Fibroblast of mammary gland (primary cell): Measurements from ENCODE around the gene DYNLL1.
"Not testable (repeated sequence)": the region's sequence is repeated elsewhere in the genome, so short reads cannot be mapped to it uniquely, and the experiment has no call there.

Experiments
- DNase-seq: peaks from one replicate; pipeline ENCODE4 v3.0.0-alpha.2; 2010; ENCODE audit warnings: low read depth
- H3K4me3 ChIP-seq: 2 replicates; pipeline ENCODE4 v1.5.1; 2011; ENCODE audit warnings: low read depth, mild to moderate bottlenecking, low read length, moderate library complexity; ENCODE audit not compliant: control insufficient read depth
- CTCF ChIP-seq: conservative IDR thresholded peaks from 2 replicates; pipeline ENCODE4 v1.5.1; 2011; ENCODE audit warnings: low read depth, low read length, inconsistent platforms; ENCODE audit not compliant: control insufficient read depth, insufficient read depth

The DYNLL1 gene

GRCh38 chr12:120508537-120508936 lies 12.6 kb downstream of the DYNLL1 start:
- DNase-seq = no peak
- H3K4me3 ChIP-seq = no peak overlapping the region
- TF ChIP-seq CTCF = no peak

- H3K4me3 ChIP-seq = no peak overlapping the region
- DNase-seq = no peak
- no peak for TF ChIP-seq CTCF
Measured at GRCh38 chr12:120514002-120514401, 18.1 kb downstream of the DYNLL1 start.

GRCh38 chr12:120515496-120515895 lies 19.6 kb downstream of the DYNLL1 start:
- TF ChIP-seq CTCF = no peak
- no peak for DNase-seq
- H3K4me3 ChIP-seq = no peak overlapping the region

- not testable (repeated sequence) for H3K4me3 ChIP-seq, DNase-seq
Measured at GRCh38 chr12:120519324-120519723, 23.4 kb downstream of the DYNLL1 start.

GRCh38 chr12:120522568-120522967 lies 26.7 kb downstream of the DYNLL1 start:
- DNase-seq = no peak
- H3K4me3 ChIP-seq = no peak overlapping the region

GRCh38 chr12:120528861-120529525 lies 33.1 kb downstream of the DYNLL1 start, which contains the start of gene COQ5:
Gene COQ5 (minus strand): TSS chr12:120529158. CDS start chr12:120529141, 17 bp downstream.
- H3K4me3 ChIP-seq = peak within 1 kb of the TSS; percentile 92
- no peak for TF ChIP-seq CTCF
- peak; percentile 83 for DNase-seq

More at GRCh38 chr12:120522568-120522967, 26.7 kb downstream of the DYNLL1 start:
- TF ChIP-seq CTCF = no peak

- peak; percentile 46 for DNase-seq
- peak; percentile 14 for TF ChIP-seq CTCF
- peak overlapping the region; percentile 92 for H3K4me3 ChIP-seq
Measured at GRCh38 chr12:120529641-120530417, 33.9 kb downstream of the DYNLL1 start.

GRCh38 chr12:120530418-120530761 lies 34.5 kb downstream of the DYNLL1 start:
- H3K4me3 ChIP-seq = peak overlapping the region; percentile 92

More at GRCh38 chr12:120530418-120530761, 34.5 kb downstream of the DYNLL1 start:
- DNase-seq = not testable (repeated sequence)
